Activated CD8-positive, alpha-beta memory T cell treated with anti-CD3 and anti-CD28 coated beads, Interleukin-2, amount 10 ng/mL, durations not matched to agents 7 days and 5 days (primary cell): ENCODE measurements around the gene CABP7. TPM values are rescaled to one million over a fixed set of nuclear protein-coding genes. Genes with fewer than 3 reads are reported as not detected.

Experiments used
- ATAC-seq: fragments of 150-1000 bp; cut with Tn5 transposase; one replicate; pipeline ENCODE4 v1.10.0; 2021; ENCODE audit warnings: moderate library complexity
- CTCF ChIA-PET: fragments of 350-600 bp; sonication (Branson Sonifier 250); formaldehyde crosslinking; loops from one replicate; lab custom pipeline; 2021; ENCODE audit warnings: antibody characterized with exemption; lab: Charles Lee
- DNase-seq: peaks from one replicate; pipeline ENCODE4 v3.0.0-alpha.2; 2020
- H3K27ac Mint-ChIP-seq: one replicate; pipeline ENCODE4 v1.8.0; 2021; ENCODE audit warnings: mild to moderate bottlenecking, mixed read lengths
- H3K27me3 Mint-ChIP-seq: one replicate; pipeline ENCODE4 v1.8.0; 2021; ENCODE audit warnings: mixed read lengths
- H3K36me3 Mint-ChIP-seq: one replicate; pipeline ENCODE4 v1.8.0; 2021; ENCODE audit warnings: mild to moderate bottlenecking, mixed read lengths
- H3K4me1 Mint-ChIP-seq: one replicate; pipeline ENCODE4 v1.8.0; 2021; ENCODE audit warnings: mixed read lengths
- H3K4me3 Mint-ChIP-seq: one replicate; pipeline ENCODE4 v1.8.0; 2021; ENCODE audit warnings: mild to moderate bottlenecking, moderate library complexity, mixed read lengths
- H3K9me3 Mint-ChIP-seq: one replicate; pipeline ENCODE4 v1.8.0; 2022; ENCODE audit warnings: low read depth, mixed read lengths
- total RNA-seq, 2 experiments: library from RNA; stranded (reverse); gene quantifications; one replicate each; pipeline ENCODE4 v1.2.3, GENCODE V29; 2021

Gene CABP7
- total RNA-seq, 2 experiments from 2014 or later, result not detected

DNA sequence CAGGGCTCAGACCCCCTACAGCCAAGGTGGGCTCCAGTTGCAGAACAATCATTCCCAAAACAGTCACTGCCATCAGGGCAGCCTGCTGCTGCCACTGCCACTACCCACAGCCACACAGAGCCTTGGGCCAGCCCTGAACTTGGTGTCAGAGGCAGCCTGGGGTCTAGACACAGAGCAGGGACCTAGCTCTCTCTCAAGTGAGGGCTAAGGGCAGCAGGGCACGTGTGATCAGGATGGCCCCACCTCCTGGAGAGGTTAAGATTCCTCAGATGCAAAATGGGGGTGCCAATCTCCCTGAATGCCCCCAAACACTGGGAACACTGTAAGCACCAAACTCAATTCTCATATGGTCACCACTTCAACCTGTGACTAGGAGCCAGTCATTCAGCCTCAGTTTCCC, 15.6 kb downstream of the CABP7 start:
- no peak for ATAC-seq
- Mint-ChIP-seq H3K4me1 (no peaks in the 10 kb centered on the region), H3K9me3 (no peaks in the 10 kb centered on the region), H3K36me3 (no peaks in the 10 kb centered on the region), H3K27ac (no peak overlapping the region), H3K4me3 (no peak overlapping the region), H3K27me3 (no peaks in the 10 kb centered on the region)
- no peak for DNase-seq
- CTCF ChIA-PET, result no interaction called here

DNA sequence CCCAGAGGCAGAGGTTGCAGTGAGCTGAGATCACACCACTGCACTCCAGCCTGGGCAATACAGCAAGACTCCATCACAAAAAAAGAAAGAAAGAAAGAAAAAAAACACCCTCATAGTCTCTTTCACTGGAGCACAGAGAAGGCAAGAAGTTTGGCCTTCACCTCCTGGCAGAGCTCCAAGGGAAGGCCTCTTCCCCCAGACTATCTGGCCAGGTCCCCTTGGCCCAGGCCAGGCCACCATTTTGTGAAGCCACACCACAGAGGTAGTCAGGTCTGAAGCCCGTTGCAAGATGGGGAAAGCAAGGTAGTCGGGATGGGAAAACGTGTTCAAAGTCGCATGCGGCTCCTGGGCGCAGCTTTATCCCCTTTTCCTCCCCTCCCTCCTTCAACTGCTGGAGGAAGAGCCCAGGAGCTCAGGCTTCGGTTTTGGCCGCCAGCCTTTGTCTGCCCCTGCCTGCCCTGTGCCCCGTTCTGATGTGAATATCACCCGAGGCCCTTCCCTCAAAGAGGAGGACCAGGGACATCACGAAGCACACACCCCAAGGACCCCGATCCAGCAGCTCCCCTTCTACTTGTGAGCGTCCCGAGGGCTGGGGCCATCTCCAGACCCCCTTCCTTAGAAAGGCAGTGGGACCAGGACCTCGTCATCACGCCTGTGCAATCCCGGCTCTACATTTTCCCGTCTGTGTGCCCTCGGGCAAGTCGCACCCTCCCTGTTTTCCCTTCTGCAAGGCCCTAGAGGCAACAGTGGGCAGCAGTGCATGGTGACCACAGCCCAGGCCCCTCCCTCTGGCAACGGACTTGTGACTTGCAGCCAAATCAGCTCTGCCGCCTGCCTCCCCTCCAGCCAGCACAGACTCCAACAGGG, 17.7 kb downstream of the CABP7 start:
- no peak for ATAC-seq
- Mint-ChIP-seq H3K36me3 (peaks cover under 1% of the 10 kb centered on the region), H3K27ac (no peak overlapping the region), H3K4me3 (no peak overlapping the region), H3K9me3 (no peaks in the 10 kb centered on the region), H3K27me3 (no peaks in the 10 kb centered on the region), H3K4me1 (peaks cover 1% of the 10 kb centered on the region)
- no peak for DNase-seq
- CTCF ChIA-PET, result interaction anchor here (1.4 kb wide), 1 partner anchor 351 kb away, joined by 3 read pairs; no protein-coding TSS in a partner anchor

DNA sequence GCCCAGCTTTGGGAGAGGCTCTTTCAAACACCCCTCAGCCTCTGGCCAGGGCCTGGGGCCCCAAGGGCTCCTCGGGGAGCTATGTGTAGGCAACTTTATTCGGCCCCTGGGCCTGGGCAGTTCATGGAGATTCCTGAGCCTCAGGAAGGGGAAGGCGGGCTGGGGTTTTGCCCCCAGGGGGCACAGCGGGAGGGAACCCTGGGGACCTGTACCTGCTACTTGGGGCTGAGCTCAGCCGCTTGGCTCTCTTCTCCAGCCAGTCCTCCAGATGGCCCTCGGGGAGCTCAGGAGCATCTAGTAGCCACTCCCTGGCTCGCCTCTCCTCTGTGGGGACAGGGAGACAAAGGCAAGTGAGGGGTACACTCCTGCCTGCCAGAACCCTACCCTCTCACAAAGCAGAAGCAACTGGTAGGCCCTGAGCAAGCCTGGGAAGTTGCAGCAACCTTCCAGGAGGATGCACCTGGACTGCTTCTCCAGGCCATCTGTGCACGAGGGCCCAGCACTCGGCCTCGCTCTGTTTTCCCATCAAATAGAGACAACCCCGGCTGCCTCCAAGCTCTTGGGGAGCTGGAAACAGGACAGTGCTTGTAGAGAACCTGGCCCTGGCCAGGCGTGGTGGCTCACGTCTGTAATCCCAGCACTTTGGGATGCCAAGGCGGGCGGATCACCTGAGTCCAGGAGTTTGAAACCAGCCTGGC, 18.5 kb downstream of the CABP7 start:
- H3K36me3 Mint-ChIP-seq, result peaks cover 1% of the 10 kb centered on the region
- no peaks in the 10 kb centered on the region for H3K9me3 Mint-ChIP-seq
- no peak for ATAC-seq
- no peak overlapping the region for H3K27ac Mint-ChIP-seq
- H3K27me3 Mint-ChIP-seq, result no peaks in the 10 kb centered on the region
- CTCF ChIA-PET, result interaction anchor here (1.4 kb wide), 1 partner anchor 350 kb away, joined by 3 read pairs; no protein-coding TSS in a partner anchor
- no peak for DNase-seq
- H3K4me3 Mint-ChIP-seq, result no peak overlapping the region
- peaks cover 1% of the 10 kb centered on the region for H3K4me1 Mint-ChIP-seq

DNA sequence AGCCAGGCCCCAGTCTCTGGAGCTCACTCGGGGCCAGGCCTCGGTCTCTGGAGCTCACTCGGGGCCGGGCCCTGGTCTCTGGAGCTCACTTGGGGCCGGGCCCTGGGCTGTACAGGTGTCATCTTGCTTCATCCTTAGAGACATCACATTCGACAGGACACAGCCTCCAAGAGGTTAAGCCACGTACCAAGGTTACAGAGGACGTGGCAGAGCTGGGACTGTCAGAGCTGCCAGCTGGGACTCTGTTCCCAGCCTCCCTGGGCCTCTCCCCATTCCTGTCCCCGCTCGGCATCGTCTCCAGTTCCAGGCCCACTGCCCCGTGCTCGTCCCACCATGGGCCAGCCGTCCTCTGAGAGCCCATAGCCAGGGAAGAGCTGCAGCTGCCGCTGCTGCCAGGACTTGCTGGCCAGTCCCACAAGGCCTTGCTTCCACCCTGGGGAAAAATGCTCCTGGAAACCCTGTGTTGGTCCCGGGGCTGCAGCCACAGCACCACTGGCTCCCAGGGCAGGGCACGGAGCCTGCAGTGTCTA, 19.6 kb downstream of the CABP7 start:
- DNase-seq (no peak), ATAC-seq (no peak)
- no peaks in the 10 kb centered on the region for H3K27me3 Mint-ChIP-seq
- no peaks in the 10 kb centered on the region for H3K9me3 Mint-ChIP-seq
- CTCF ChIA-PET, result no interaction called here
- H3K27ac Mint-ChIP-seq, result no peak overlapping the region
- peaks cover 1% of the 10 kb centered on the region for H3K36me3 Mint-ChIP-seq
- H3K4me1 Mint-ChIP-seq, result peaks cover 1% of the 10 kb centered on the region
- no peak overlapping the region for H3K4me3 Mint-ChIP-seq

DNA sequence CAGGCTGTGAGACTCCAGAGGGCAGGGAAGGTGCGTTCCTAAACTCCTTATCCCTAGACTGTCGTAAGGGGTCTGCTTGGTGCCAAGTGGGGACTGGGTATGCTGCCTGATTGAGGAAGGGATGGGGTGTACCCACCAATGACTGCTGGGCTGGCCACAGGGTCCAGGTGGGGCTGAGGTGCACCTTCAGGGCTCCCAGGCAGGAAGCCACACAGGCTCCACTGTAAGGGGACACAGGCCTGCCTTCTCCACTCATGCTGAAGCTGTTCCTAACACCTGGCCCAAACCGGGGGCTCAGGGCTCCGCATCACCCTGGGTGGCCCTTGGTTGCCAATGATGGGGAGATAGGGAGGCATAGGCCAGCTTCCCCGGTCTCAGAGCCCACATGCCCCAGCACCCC, 20.4 kb downstream of the CABP7 start:
- no peak overlapping the region for H3K4me3 Mint-ChIP-seq
- no peak for DNase-seq
- no peaks in the 10 kb centered on the region for H3K27me3 Mint-ChIP-seq
- peaks cover 1% of the 10 kb centered on the region for H3K4me1 Mint-ChIP-seq
- H3K27ac Mint-ChIP-seq, result no peak overlapping the region
- H3K36me3 Mint-ChIP-seq, result peaks cover 1% of the 10 kb centered on the region
- CTCF ChIA-PET, result interaction anchor here (1.1 kb wide), 1 partner anchor 51 kb away, joined by 3 read pairs; no protein-coding TSS in a partner anchor
- ATAC-seq, result no peak
- no peaks in the 10 kb centered on the region for H3K9me3 Mint-ChIP-seq

DNA sequence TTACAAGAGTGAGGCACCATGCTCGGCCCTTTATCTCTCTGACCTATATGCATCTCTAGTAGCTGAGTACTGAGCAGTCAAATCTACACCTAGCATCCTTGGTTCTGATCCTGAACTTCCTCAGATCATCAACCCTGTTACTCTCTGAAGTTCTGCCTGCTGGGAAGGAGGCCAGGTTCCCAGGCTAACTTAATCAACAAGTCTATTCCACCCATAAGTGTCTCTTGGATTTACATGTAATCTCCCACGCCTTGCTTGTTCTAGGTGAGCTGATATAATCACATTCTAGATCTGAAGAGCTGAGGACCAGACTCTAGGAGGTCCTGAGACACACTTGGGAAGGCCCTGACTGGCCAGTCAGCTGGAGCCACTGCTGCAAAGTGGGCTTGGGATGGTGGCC, 22.1 kb downstream of the CABP7 start:
- peaks cover 3% of the 10 kb centered on the region for H3K36me3 Mint-ChIP-seq
- CTCF ChIA-PET, result interaction anchor here (1.7 kb wide), 1 partner anchor 10 kb away, joined by 6 read pairs; no protein-coding TSS in a partner anchor
- H3K4me1 Mint-ChIP-seq, result peaks cover 1% of the 10 kb centered on the region
- DNase-seq, result no peak
- no peaks in the 10 kb centered on the region for H3K9me3 Mint-ChIP-seq
- no peak overlapping the region for H3K4me3 Mint-ChIP-seq
- no peak for ATAC-seq
- no peaks in the 10 kb centered on the region for H3K27me3 Mint-ChIP-seq
- H3K27ac Mint-ChIP-seq, result no peak overlapping the region

DNA sequence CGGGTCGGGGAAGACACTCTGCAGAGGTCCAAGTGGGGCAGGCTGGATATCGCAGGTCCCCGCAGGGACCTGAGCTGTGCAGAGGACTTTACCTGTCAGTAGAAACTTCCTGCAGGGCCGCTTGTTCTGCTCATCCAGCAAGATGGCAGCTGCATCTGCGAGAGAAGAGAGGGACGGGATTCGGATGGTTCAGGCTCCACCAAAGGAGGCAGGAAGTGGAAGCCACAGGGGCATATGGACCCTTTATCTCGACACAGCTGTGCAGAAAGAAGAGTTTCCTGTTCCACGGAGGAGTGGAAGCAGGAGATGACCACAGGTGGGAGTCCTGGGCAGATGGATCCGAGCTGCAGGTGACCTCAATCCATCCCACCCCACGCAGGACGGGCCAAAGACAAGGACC, 22.5 kb downstream of the CABP7 start:
- DNase-seq (no peak), ATAC-seq (no peak)
- CTCF ChIA-PET, result interaction anchor here (1.2 to 1.7 kb wide), 2 partner anchors 9 to 249 kb away, joined by 3 to 6 read pairs; no protein-coding TSS in a partner anchor
- H3K27ac Mint-ChIP-seq, result no peak overlapping the region
- no peaks in the 10 kb centered on the region for H3K9me3 Mint-ChIP-seq
- no peak overlapping the region for H3K4me3 Mint-ChIP-seq
- H3K4me1 Mint-ChIP-seq, result peaks cover 1% of the 10 kb centered on the region
- peaks cover 3% of the 10 kb centered on the region for H3K36me3 Mint-ChIP-seq
- H3K27me3 Mint-ChIP-seq, result no peaks in the 10 kb centered on the region

DNA sequence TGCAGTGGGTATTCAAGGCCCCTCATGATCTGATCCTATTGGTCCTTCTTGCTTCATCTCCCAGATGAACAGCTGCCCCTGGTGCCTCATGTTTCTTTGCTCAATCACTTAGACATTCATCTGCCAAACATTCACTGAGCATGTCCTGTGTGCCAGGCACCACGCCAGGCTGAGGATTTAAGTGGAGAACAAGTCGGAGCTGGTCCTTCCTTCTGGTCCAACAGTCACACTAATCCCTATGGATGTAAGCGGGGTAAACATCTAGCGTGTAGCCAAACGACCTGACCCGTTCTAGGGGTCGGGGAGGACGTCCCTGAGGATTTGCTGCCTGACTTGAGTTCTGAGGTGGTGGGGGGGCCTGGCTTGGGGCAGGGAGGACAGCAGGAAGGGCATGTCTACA, 25.1 kb downstream of the CABP7 start:
- Mint-ChIP-seq H3K4me3 (no peak overlapping the region), H3K27ac (no peak overlapping the region), H3K36me3 (peaks cover 3% of the 10 kb centered on the region), H3K9me3 (no peaks in the 10 kb centered on the region), H3K4me1 (peaks cover 1% of the 10 kb centered on the region), H3K27me3 (no peaks in the 10 kb centered on the region)
- CTCF ChIA-PET, result no interaction called here
- DNase-seq (no peak), ATAC-seq (no peak)

DNA sequence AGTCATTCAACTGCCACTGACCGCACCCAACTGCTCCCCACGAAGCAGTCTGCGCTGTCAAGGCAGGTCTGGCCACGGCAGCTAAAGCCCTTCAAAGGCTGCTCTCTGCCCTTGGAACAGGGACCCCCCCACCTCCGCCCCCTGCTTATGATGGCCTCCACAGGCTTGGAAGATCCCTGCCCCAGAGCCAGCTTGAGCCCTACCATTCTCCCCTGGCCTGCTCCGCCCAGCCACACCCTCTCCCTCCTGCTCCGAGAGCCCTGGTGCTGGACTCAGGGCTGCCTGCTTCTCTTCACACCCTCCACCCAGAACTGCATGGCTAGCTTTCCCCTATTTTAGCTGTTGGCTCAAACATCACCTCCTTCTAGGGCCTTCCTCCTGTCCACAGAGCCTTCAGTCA, 28.0 kb downstream of the CABP7 start:
- no peak for ATAC-seq
- Mint-ChIP-seq H3K36me3 (peaks cover 6% of the 10 kb centered on the region), H3K9me3 (no peaks in the 10 kb centered on the region), H3K27ac (no peak overlapping the region), H3K4me3 (no peak overlapping the region), H3K27me3 (no peaks in the 10 kb centered on the region), H3K4me1 (peaks cover 11% of the 10 kb centered on the region)
- DNase-seq, result no peak
- CTCF ChIA-PET, result no interaction called here

DNA sequence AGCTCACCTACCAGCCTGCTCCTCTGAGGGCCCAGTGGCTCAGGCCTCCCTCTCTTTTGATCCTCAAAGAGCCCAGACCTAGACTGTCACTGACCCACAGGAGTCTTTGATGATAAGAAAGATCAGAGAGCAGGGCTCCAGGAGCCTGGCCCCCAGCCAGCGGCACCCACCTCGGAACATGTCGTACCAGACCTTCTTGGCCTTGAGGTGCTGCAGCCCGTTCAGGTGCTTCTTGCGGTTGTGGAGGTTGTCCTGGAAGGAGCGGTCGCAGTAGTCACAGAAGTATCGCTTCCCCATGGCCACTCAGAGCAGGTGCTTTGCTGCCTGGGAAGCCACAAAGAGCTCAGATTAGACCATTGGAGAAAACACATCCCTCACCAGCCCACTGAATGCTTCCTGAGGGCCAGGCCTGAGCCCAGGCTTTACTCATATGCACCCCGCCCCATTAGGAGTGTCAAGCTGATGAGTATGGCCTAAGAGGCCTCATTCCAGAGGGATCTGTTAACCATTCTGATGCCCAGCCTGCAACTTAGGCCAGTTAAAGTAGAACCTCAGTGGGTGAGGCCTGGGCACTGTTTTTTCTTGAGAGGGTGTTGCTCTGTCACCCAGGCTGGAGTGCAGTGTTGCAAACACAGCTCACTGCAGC, 28.6 kb downstream of the CABP7 start:
- CTCF ChIA-PET, result no interaction called here
- Mint-ChIP-seq H3K9me3 (no peaks in the 10 kb centered on the region), H3K27ac (no peak overlapping the region), H3K27me3 (no peaks in the 10 kb centered on the region), H3K4me1 (peaks cover 11% of the 10 kb centered on the region), H3K36me3 (peaks cover 6% of the 10 kb centered on the region), H3K4me3 (no peak overlapping the region)
- ATAC-seq (no peak), DNase-seq (no peak)

DNA sequence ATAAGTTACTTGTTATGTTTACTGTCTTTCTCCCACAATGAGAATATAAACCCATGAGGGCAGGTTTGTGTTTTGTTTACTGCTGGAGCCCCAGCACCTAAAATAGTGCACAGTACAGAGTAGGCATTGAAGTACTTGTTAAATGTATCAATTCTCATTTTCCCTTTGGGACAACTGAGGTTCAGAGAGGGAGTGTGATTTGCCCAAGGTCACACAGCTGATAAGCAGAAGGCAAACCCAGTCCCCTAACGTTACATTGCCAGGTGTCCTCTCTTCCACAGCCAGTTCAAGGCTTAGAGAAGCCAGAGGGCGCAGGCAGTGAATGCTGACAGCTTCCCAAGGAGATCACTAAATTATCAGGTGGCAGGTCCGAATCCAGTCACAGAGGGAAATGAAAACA, 30.2 kb downstream of the CABP7 start:
- Mint-ChIP-seq H3K4me3 (no peak overlapping the region), H3K36me3 (peaks cover 6% of the 10 kb centered on the region), H3K27ac (no peak overlapping the region), H3K27me3 (no peaks in the 10 kb centered on the region), H3K4me1 (peaks cover 11% of the 10 kb centered on the region), H3K9me3 (no peaks in the 10 kb centered on the region)
- CTCF ChIA-PET, result no interaction called here
- no peak for DNase-seq
- ATAC-seq, result no peak

DNA sequence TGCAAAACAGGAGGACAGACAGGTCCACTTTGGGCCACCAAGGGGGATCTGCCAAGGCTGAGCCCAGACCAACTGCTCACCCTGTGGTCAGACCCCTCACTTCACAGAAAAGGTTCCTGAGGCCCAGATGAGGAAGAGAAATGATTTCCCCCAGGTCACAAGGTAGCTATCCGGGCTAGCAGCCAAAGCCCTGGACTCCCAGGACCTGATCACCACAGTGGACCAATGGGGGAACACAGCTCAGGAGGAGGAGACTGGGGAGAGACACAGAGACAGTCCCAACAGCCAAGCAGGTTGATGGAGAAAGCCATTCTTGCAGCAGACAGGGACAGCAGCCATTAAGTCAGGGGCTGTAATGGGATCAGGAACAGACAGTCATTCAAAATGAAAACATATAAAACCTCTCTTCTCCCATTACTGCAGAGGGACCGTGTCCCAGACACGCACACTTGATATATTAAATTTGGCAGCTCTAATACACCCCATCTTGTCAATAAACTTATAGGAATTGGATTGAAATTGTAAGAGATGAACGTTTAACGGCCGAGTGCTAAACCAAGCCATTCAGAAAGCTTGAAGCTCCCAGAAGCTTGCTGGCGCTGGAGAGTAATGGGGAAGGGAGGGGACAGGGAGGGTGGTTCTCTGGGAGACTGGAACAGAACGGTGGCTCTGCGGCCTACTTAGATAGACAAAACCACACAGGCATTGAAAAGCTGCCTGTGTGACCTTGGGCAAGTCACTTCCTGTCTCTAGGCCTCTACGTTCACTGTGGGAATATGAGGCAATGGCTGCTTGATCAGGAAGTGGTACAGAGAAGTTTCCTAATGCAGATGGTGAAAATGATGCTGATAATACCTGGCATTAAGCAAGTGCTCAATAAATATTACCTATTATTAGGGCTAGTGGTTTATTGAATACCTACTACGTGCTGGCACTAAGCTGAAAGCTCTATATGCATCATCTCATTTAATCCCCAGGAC, 31.0 kb downstream of the CABP7 start:
- peak; percentile 84 for ATAC-seq
- no peaks in the 10 kb centered on the region for H3K9me3 Mint-ChIP-seq
- CTCF ChIA-PET, result interaction anchor here (1.1 to 1.9 kb wide), 2 partner anchors 9 to 254 kb away, joined by 4 to 6 read pairs; no protein-coding TSS in a partner anchor
- DNase-seq, result peak; percentile 58
- H3K4me3 Mint-ChIP-seq, result no peak overlapping the region
- H3K4me1 Mint-ChIP-seq, result peaks cover 11% of the 10 kb centered on the region
- no peaks in the 10 kb centered on the region for H3K27me3 Mint-ChIP-seq
- peaks cover 4% of the 10 kb centered on the region for H3K36me3 Mint-ChIP-seq
- H3K27ac Mint-ChIP-seq, result peak overlapping the region; percentile 78
